Measurements from ENCODE around the gene ASB10.

- TF ChIP-seq EZH2phosphoT487 (IDR thresholded peaks at IDR 0.05; ENCODE audit: unreplicated experiment) (no peak), JUNB (IDR thresholded peaks at IDR 0.05; ENCODE audit: unreplicated experiment) (no peak), EZH2 (IDR thresholded peaks at IDR 0.05; ENCODE audit: low read depth, unreplicated experiment) (no peak), CTCF (conservative IDR thresholded peaks at IDR 0.05; ENCODE audit: low read depth in 2 of 2) (no peak)
Measured at GRCh38 chr7:151141311-151141854, 45.7 kb downstream of the ASB10 start.
